NOMO-1 treated with DMSO at 0.1 percent for 48 hours (cell line): ENCODE measurements around the gene ZNF326.
A peak's percentile ranks its signal among the peaks of the same experiment; 100 is the strongest.
"Not testable (repeated sequence)": the region's sequence is repeated elsewhere in the genome, so short reads cannot be mapped to it uniquely, and the experiment has no call there.

Experiments used
- DNase-seq: peaks from one replicate; lab custom pipeline; 2025; ENCODE audit not compliant: unreplicated experiment; lab: John Stamatoyannopoulos, UW

Gene ZNF326

GRCh38 chr1:89995598-89996449 lies 914 bp downstream of the ZNF326 start:
- DNase-seq = no peak

DNA sequence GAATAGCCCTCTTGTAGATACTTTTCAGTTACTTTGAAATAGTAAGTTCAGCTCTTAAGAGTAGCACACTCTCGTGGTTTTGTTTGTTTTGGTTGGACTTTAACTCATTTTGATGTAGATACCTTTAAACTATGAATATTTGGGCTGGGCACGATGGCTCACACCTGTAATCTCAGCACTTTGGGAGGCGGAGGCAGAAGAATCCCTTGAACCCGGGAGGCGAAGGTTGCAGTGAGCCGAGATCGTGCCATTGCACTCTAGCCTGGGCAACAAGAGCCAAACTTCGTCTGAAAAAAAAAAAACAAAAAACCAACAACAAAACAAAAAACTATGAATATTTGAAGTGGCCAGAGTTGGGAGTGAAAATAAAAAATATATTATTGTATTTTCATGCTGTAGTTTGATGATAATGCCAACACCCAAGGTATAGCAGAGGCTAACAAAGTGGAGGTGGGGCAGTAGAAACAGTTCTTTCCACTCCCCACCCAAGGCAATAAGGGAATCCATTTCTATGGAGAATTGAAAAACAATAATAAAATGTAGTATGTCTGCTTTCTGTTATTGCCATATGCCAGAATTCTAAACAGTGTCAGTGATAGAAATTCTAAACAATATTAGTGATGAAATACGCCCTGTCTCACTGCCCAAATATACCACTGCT lies 1.7 kb downstream of the ZNF326 start:
- DNase-seq = no peak

DNA sequence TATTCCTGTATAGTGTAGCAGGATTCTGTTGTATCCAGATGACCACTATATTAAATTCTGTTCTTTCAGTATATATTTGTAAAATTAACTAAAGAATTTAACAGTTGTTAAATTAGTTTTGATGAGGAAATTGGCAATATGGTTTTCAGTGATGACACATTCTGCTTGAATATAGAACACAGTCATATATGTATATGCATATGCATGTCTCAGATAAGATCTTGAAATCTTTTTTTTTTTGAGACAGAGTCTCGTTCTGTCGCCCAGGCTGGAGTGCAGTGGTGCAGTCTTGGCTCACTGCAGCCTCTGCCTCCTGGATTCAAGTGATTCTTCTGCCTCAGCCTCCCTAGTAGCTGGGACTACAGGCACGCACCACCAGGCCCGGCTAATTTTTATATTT lies 2.2 kb downstream of the ZNF326 start:
- DNase-seq = not testable (repeated sequence)

- DNase-seq = no peak
These were observed 3.4 kb downstream of the ZNF326 start for GRCh38 chr1:89998306-89998705.

GRCh38 chr1:89999208-89999607 lies 4.3 kb downstream of the ZNF326 start:
- no peak for DNase-seq

DNA sequence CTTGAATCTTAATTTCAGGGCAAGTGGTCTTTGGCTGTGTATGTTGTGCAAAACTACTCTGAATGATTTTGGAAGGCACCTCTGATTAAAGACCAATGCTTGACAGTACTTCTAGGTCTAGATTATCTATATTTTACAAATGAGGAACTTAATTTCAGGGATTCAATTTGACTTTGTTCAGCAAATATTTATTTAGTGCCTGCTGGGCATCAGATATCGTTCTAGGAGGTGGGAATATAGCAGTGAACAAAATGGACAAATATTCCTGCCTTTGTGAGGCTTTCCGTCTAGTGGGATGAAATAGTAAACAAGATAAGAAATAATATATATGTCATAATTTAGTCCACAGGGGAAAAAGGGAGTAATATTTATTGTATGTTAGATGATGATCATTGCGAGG lies 4.7 kb downstream of the ZNF326 start:
- DNase-seq = no peak

DNA sequence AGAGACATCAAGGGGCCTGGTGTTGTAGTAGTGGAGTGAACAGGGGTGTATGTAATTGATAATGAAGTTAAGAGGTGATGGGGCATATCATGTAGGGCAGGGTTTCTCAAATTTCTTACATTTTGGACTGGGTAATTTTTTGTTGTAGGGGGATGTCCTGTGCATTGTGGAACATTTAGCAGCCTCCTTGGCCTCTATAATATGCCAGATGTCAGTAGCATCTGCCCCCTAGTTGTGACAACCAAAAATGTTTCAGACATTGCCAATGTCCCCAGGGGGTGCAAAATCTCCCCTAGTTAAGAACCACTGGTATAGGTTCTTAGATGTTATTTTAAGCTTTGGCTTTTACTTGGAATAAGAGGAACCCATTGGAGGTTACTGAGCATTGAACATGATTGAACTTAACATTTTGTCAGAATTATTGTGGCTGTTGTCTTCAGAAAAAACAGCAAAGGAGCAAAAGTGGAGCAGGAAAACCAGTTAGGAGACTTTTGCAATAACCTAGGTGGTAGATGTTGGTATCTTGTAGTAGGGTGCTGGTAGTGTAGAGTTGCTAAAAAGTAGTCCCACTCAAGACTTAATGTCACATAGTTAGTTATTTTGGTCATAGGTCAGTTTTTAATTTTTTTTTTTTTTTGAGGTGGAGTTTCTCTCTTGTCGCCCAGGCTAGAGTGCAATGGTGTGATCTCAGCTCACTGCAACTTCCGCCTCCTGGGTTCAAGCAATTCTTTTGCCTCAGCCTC lies 6.2 kb downstream of the ZNF326 start:
- no peak for DNase-seq

GRCh38 chr1:90007979-90008404 lies 13.1 kb downstream of the ZNF326 start:
- DNase-seq = no peak

DNA sequence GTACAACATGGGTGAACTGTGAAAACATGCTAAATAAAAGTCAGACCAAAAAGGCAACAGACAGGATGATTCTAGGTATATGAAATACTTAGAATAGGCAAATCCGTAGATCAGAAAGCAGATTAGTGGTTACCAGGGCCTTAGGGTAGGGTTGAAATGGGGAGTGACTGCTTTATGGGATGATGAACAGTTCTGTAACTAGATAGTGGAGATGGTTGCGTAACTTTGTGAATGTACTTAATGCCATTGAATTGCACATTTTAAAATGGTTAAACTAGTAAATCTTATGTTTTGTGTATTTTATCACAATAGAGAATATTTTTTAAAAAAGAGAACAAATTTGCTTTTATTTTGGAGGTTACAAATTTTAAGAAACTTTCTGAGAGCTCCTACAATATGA lies 17.4 kb downstream of the ZNF326 start:
- DNase-seq = no peak

- no peak for DNase-seq
These were observed 28.8 kb downstream of the ZNF326 start for GRCh38 chr1:90023691-90024090.

- DNase-seq = no peak
These were observed 32.4 kb downstream of the ZNF326 start for GRCh38 chr1:90027281-90027680.

GRCh38 chr1:90039652-90040051 lies 44.7 kb downstream of the ZNF326 start:
- DNase-seq = no peak

DNA sequence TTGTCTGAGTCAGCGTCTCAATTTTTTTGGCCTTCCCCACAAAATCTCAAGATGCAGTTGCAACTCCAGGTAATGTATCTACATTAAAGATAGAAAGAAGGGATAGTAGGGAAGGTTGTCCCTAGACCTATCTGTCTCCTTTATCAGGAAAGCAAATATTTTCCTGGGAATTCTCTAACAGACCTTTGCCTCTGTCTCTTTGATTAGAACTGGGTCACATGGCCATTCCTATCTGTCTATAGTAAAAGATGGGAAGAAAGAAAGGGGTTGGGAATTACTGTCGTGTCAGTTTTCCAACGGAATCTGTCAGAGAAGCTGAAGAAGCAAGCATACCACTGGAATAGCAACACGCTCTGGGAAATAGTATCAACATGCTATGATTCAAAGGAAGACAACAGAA lies 48.7 kb downstream of the ZNF326 start:
- DNase-seq = no peak

DNA sequence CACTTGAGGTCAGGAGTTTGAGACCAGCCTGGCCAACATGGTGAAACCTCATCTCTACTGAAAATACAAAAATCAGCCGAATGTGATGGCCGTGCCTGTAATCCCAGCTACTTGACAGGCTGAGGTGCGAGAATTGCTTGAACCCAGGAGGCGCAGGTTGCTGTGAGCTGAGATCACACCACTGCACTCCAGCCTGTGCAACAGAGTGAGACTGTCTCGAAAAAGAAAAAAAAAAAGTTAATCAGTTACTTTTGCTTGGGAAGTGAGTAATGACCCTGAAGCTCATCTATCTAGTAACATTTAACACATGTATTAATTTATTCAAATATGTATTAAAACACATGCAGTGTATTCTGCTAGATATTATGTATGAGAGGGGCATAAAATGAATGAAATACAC lies 49.4 kb downstream of the ZNF326 start:
- DNase-seq = no peak

GRCh38 chr1:90045853-90046563 lies 51.1 kb downstream of the ZNF326 start:
- peak; percentile 7 for DNase-seq

DNA sequence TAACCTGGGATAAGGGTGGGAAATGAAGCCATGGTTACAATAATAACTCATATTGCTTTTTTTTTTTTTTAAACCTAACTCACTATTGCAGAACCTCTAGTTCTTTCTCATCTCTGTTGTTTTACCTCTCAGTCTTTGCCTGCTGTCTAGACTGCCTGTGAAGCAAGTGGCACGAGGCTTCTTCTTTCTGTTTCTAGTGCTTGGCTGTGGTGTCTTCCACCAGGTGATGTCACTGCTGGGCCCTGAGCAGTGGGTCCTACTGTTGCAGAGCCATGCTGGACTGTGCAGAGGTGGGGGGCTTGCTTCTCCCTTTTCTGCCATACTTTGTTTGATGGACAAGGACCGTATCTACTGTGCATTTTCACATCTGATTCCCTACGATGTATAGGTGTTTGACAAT lies 51.7 kb downstream of the ZNF326 start:
- DNase-seq = no peak

- DNase-seq = no peak
These were observed 53.1 kb downstream of the ZNF326 start for GRCh38 chr1:90048043-90048442.

DNA sequence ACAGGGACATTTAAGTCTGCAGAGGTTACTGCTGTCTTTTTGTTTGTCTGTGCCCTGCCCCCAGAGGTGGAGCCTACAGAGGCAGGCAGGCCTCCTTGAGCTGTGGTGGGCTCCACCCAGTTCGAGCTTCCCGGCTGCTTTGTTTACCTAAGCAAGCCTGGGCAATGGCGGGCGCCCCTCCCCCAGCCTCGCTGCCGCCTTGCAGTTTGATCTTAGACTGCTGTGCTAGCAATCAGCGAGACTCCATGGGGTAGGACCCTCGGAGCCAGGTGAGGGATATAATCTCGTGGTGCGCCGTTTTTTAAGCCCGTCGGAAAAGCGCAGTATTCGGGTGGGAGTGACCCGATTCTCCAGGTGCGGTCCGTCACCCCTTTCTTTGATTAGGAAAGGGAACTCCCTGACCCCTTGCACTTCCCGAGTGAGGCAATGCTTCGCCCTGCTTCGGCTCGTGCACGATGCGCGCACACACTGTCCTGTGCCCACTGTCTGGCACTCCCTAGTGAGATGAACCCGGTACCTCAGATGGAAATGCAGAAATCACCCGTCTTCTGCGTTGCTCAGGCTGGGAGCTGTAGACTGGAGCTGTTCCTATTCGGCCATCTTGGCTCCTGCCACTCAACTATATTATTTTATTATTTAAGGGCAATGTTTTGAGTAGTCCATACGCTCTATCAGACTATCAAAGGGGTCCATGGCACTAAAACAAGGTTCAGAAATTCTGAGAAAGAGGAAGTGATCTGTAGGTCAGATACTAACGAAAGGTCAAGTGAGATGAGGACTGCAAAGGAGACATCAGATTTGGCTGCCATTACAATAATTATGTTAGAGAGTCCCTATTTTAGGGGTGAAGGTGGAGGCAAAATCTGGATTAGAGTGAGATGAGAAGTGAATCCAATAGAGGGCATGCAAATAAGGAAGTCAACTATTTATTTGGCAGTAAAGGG lies 68.1 kb downstream of the ZNF326 start:
- DNase-seq = not testable (repeated sequence)

GRCh38 chr1:90064109-90064508 lies 69.2 kb downstream of the ZNF326 start:
- not testable (repeated sequence) for DNase-seq
